Measurements from ENCODE around the gene MECP2.

The MECP2 gene

GRCh38 chrX:154025230-154025629 is 72.3 kb downstream of the MECP2 start:
- no peak overlapping the region for H3K4me3 ChIP-seq (ENCODE audit: low read length)
- peaks cover 12% of the 10 kb centered on the region; the same call in 1 of the 2 replicates for H3K27me3 ChIP-seq (ENCODE audit: control insufficient read depth, insufficient read depth, low read length)
- H3K9me3 ChIP-seq (ENCODE audit: control insufficient read depth, insufficient read depth, low read length), result no peaks in the 10 kb centered on the region
- peaks cover 5% of the 10 kb centered on the region for H3K4me1 ChIP-seq (ENCODE audit: control insufficient read depth, insufficient read depth, low read length)
- no peak for DNase-seq (ENCODE audit: low read depth, low spot score)
- no peak overlapping the region for H3K27ac ChIP-seq (ENCODE audit: low read length)
- H3K36me3 ChIP-seq (ENCODE audit: control insufficient read depth, insufficient read depth, low read length), result no peaks in the 10 kb centered on the region; the same call in 1 of the 2 replicates
- WGBS (ENCODE audit: insufficient coverage, insufficient read length), result no CpG with 5 or more reads among the region's 8 CpGs

- Histone ChIP-seq H3K36me3 (ENCODE audit: control insufficient read depth, insufficient read depth, low read length) (no peaks in the 10 kb centered on the region; the same call in 1 of the 2 replicates), H3K9me3 (ENCODE audit: control insufficient read depth, insufficient read depth, low read length) (no peaks in the 10 kb centered on the region), H3K4me3 (ENCODE audit: low read length) (no peak overlapping the region), H3K27ac (ENCODE audit: low read length) (no peak overlapping the region), H3K4me1 (ENCODE audit: control insufficient read depth, insufficient read depth, low read length) (peaks cover 5% of the 10 kb centered on the region), H3K27me3 (ENCODE audit: control insufficient read depth, insufficient read depth, low read length) (peaks cover 2% of the 10 kb centered on the region; the same call in 1 of the 2 replicates)
- no peak for DNase-seq (ENCODE audit: low read depth, low spot score)
- no CpG with 5 or more reads among the region's 15 CpGs for WGBS (ENCODE audit: insufficient coverage, insufficient read length)
Measured at GRCh38 chrX:154024271-154024670, 73.2 kb downstream of the MECP2 start.

DNA sequence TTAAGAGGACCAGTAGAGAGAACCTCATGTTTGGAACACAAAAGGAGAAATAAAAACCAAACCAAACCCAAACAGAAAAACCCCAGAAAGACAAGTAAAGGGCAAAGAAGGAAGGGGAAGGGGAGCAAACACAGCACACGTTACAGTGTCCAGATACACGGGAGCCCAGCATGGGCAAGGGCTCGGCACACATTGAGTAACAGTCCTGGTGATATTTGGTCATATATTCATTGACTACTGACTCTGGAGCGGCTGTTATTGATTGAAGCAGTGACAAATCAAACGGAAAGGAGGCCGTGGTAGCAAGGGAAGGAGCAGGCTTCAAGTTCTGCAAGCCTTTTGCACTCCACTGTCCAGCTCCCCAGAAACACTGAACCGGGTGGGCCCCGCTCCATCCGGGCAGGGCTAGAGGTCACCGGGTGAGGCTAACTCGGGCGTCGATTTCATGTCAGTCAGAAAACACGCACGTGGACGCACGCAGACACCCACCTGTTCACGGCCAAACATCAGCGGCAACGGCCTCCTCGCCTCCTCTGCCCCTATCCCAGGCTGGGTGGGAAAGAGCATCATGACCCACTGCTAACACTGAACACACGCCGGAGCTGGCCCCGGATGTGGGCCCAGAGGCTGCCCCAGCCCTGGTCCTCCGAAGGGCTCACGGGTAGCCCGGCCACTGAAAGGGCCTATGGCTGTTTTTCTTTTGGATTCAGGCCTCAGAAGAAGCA is 74.1 kb downstream of the MECP2 start:
- Histone ChIP-seq H3K4me3 (ENCODE audit: low read length) (no peak overlapping the region), H3K4me1 (ENCODE audit: control insufficient read depth, insufficient read depth, low read length) (peaks cover 5% of the 10 kb centered on the region), H3K9me3 (ENCODE audit: control insufficient read depth, insufficient read depth, low read length) (no peaks in the 10 kb centered on the region), H3K36me3 (ENCODE audit: control insufficient read depth, insufficient read depth, low read length) (no peaks in the 10 kb centered on the region; the same call in 1 of the 2 replicates), H3K27ac (ENCODE audit: low read length) (no peak overlapping the region), H3K27me3 (ENCODE audit: control insufficient read depth, insufficient read depth, low read length) (no peaks in the 10 kb centered on the region)
- no peak for DNase-seq (ENCODE audit: low read depth, low spot score)
- WGBS (ENCODE audit: insufficient coverage, insufficient read length), result no CpG with 5 or more reads among the region's 27 CpGs

DNA sequence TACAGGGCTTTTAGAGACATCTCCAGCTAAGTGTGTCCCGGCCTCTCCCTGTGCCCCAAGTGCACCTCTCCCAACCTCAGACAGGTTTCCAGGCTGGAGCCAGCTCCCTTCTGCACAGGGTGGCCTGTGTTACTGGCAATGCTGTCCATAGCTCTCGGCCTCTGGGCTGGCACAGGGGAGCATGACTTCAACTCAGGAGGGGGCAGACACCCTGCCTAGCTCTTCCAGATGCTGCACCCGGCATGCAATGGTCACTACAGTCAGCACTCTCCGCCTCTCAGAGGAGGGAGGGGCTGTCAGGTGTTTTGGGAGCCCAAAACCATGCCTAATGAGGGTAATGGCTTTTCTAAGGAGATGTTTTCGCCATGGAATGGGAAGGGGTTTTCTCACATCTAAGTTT is 75.4 kb downstream of the MECP2 start:
- no peak for DNase-seq (ENCODE audit: low read depth, low spot score)
- no peaks in the 10 kb centered on the region for H3K36me3 ChIP-seq (ENCODE audit: control insufficient read depth, insufficient read depth, low read length)
- no peak overlapping the region for H3K27ac ChIP-seq (ENCODE audit: low read length)
- no peak overlapping the region for H3K4me3 ChIP-seq (ENCODE audit: low read length)
- no peaks in the 10 kb centered on the region for H3K27me3 ChIP-seq (ENCODE audit: control insufficient read depth, insufficient read depth, low read length)
- H3K9me3 ChIP-seq (ENCODE audit: control insufficient read depth, insufficient read depth, low read length), result no peaks in the 10 kb centered on the region
- peaks cover 5% of the 10 kb centered on the region for H3K4me1 ChIP-seq (ENCODE audit: control insufficient read depth, insufficient read depth, low read length)
- no CpG with 5 or more reads among the region's 5 CpGs for WGBS (ENCODE audit: insufficient coverage, insufficient read length)

GRCh38 chrX:154021131-154021611 is 76.3 kb downstream of the MECP2 start:
- Histone ChIP-seq H3K9me3 (ENCODE audit: control insufficient read depth, insufficient read depth, low read length) (no peaks in the 10 kb centered on the region), H3K4me1 (ENCODE audit: control insufficient read depth, insufficient read depth, low read length) (peaks cover 5% of the 10 kb centered on the region), H3K4me3 (ENCODE audit: low read length) (no peak overlapping the region), H3K36me3 (ENCODE audit: control insufficient read depth, insufficient read depth, low read length) (no peaks in the 10 kb centered on the region; the same call in 1 of the 2 replicates), H3K27me3 (ENCODE audit: control insufficient read depth, insufficient read depth, low read length) (no peaks in the 10 kb centered on the region), H3K27ac (ENCODE audit: low read length) (no peak overlapping the region)
- no peak for DNase-seq (ENCODE audit: low read depth, low spot score)
- WGBS (ENCODE audit: insufficient coverage, insufficient read length), result no CpG with 5 or more reads among the region's 11 CpGs

DNA sequence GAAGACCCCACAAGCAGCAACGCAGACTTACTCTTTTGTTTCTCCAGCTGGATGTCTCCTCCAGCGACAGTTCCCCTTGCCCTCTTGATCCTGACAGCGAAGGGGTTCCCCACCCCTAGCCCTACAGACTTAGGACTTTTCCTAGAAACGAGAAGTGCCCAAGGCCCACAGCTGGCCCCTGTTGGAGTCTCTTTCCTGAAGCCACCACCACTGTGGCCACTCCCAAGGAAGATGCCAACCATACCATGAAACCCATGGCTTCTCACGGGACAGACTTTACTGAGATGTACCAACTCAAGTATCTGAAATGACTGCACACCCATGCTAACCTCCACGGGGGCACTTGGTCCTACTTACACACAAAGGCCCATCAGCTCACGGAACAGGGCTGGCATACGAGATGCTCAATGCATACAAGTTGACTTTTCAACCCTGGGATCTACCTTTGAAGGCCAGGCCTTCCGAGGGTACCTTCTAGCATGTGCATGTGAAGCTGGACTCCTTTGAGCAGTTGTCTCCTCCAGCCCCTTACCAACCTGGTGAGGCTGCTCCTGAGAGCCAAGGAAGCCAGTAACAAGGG is 76.9 kb downstream of the MECP2 start:
- DNase-seq (ENCODE audit: low read depth, low spot score), result no peak
- Histone ChIP-seq H3K9me3 (ENCODE audit: control insufficient read depth, insufficient read depth, low read length) (no peaks in the 10 kb centered on the region), H3K4me1 (ENCODE audit: control insufficient read depth, insufficient read depth, low read length) (peaks cover 5% of the 10 kb centered on the region), H3K27ac (ENCODE audit: low read length) (no peak overlapping the region), H3K27me3 (ENCODE audit: control insufficient read depth, insufficient read depth, low read length) (no peaks in the 10 kb centered on the region), H3K4me3 (ENCODE audit: low read length) (no peak overlapping the region), H3K36me3 (ENCODE audit: control insufficient read depth, insufficient read depth, low read length) (peaks cover 5% of the 10 kb centered on the region; the same call in 1 of the 2 replicates)
- WGBS (ENCODE audit: insufficient coverage, insufficient read length), result no CpG with 5 or more reads among the region's 9 CpGs

DNA sequence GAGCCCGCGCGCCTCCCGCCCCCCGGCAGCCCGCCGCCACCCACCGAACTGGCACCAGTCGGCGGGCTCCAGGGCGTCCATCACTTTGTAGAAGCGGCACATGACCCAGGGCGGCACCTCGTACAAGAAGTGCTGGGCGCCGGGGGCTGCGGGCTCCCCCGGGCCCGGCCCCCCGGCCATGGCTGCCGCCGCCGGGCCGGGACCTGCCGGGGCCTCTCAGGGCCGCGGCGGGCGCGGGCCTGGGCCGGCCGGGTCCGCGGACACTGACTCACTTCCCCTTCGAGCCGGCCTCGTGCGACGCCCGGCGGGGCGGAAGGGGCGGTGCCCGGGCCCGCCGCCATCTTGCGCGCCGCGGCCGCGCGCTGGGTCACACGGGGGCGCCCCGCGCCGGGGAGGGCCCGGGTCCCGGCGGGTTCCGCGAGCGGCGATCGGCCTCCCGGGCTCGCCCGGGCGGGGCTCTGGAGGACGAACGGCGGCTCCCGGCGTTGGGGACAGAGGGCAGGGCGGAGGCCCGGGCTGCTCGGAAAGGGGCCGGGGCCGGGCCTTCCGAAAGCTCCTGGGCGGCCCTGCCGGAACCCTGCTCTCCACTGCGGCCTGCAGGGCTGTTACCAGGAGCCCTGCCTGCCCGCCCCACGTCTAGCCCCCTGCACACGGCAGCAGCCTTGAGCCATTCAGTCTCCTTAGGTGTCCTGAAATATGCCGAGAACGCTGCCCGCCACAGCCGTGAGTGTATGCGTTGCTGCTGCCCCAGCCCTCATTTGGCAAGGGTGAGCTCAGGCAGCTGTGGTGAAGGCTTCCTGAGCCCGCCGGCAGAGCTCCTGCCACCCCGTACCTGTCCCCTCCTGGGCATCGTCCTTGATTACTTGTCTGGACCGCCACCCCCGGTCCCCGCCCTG is 77.6 kb downstream of the MECP2 start, which contains the start of gene IRAK1:
TSS of gene IRAK1 (minus strand) at position 270 of the 896 bp plus-strand sequence. CDS start at position 180, 90 bp downstream.
- H3K4me3 ChIP-seq (ENCODE audit: low read length), result peak within 1 kb of the TSS; percentile 23; the same call in 1 of the 2 replicates
- no peak within 1 kb of the TSS for H3K27ac ChIP-seq (ENCODE audit: low read length)
- H3K4me1 ChIP-seq (ENCODE audit: control insufficient read depth, insufficient read depth, low read length), result peaks cover 8% of the 10 kb centered on the region
- DNase-seq (ENCODE audit: low read depth, low spot score), result no peak
- H3K27me3 ChIP-seq (ENCODE audit: control insufficient read depth, insufficient read depth, low read length), result no peaks in the 10 kb centered on the region
- no peaks in the 10 kb centered on the region for H3K9me3 ChIP-seq (ENCODE audit: control insufficient read depth, insufficient read depth, low read length)
- H3K36me3 ChIP-seq (ENCODE audit: control insufficient read depth, insufficient read depth, low read length), result peaks cover 7% of the 10 kb centered on the region; the same call in 1 of the 2 replicates
- WGBS (ENCODE audit: insufficient coverage, insufficient read length), result no CpG with 5 or more reads among the region's 99 CpGs

- no peaks in the 10 kb centered on the region for H3K9me3 ChIP-seq (ENCODE audit: control insufficient read depth, insufficient read depth, low read length)
- DNase-seq (ENCODE audit: low read depth, low spot score), result no peak
- no peaks in the 10 kb centered on the region for H3K27me3 ChIP-seq (ENCODE audit: control insufficient read depth, insufficient read depth, low read length)
- H3K27ac ChIP-seq (ENCODE audit: low read length), result no peak overlapping the region
- H3K4me3 ChIP-seq (ENCODE audit: low read length), result peak overlapping the region; percentile 13; the same call in 1 of the 2 replicates
- H3K36me3 ChIP-seq (ENCODE audit: control insufficient read depth, insufficient read depth, low read length), result peaks cover 7% of the 10 kb centered on the region; the same call in 1 of the 2 replicates
- H3K4me1 ChIP-seq (ENCODE audit: control insufficient read depth, insufficient read depth, low read length), result peaks cover 8% of the 10 kb centered on the region
- WGBS (ENCODE audit: insufficient coverage, insufficient read length), result no CpG with 5 or more reads among the region's 45 CpGs
Measured at GRCh38 chrX:154019061-154019621, 78.4 kb downstream of the MECP2 start.

GRCh38 chrX:154018518-154019060 is 78.9 kb downstream of the MECP2 start:
- Histone ChIP-seq H3K27me3 (ENCODE audit: control insufficient read depth, insufficient read depth, low read length) (no peaks in the 10 kb centered on the region), H3K9me3 (ENCODE audit: control insufficient read depth, insufficient read depth, low read length) (no peaks in the 10 kb centered on the region), H3K36me3 (ENCODE audit: control insufficient read depth, insufficient read depth, low read length) (peaks cover 7% of the 10 kb centered on the region; the same call in 1 of the 2 replicates), H3K27ac (ENCODE audit: low read length) (no peak overlapping the region), H3K4me1 (ENCODE audit: control insufficient read depth, insufficient read depth, low read length) (peaks cover 8% of the 10 kb centered on the region), H3K4me3 (ENCODE audit: low read length) (no peak overlapping the region)
- WGBS (ENCODE audit: insufficient coverage, insufficient read length), result no CpG with 5 or more reads among the region's 15 CpGs
- no peak for DNase-seq (ENCODE audit: low read depth, low spot score)

Data from iPS DF 6.9 (cell line).